ENCODE results near the gene PROP1. TPM values are rescaled to one million over a fixed set of nuclear protein-coding genes. Genes with fewer than 3 reads are reported as not detected.
"Not testable (repeated sequence)": the region's sequence is repeated elsewhere in the genome, so short reads cannot be mapped to it uniquely, and the experiment has no call there.

Gene PROP1
- total RNA-seq, result not detected in 2 replicates

- intact Hi-C loops (cut with micrococcal nuclease), result no loop called here
Observed at GRCh38 chr5:177995691-177996595, at the start of gene PROP1. PROP1 (minus strand) TSS chr5:177996242; CDS start chr5:177995933, 309 bp downstream.

GRCh38 chr5:178019379-178020030 lies 23.5 kb upstream of the PROP1 start:
- intact Hi-C loops (cut with micrococcal nuclease), result not testable (repeated sequence)

DNA sequence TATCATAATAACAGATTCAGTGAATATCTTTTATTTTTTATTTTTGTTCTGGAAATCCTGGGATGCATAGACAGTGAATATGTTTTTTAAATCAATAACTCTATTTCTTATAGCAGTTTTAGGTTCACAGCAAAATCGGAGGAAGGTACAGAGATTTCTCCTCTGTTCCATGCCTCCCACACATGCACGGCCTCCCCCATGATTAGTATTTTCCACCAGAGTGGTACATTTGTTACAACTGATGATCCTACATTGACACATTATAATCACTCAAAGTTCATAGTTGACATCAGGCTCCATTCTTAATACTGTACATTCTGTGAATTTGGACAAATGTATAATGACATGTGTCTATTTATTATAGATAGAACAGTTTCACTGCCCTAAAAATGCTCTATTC lies 16.7 kb upstream of the PROP1 start:
- intact Hi-C loops (cut with micrococcal nuclease), result not testable (repeated sequence)

DNA sequence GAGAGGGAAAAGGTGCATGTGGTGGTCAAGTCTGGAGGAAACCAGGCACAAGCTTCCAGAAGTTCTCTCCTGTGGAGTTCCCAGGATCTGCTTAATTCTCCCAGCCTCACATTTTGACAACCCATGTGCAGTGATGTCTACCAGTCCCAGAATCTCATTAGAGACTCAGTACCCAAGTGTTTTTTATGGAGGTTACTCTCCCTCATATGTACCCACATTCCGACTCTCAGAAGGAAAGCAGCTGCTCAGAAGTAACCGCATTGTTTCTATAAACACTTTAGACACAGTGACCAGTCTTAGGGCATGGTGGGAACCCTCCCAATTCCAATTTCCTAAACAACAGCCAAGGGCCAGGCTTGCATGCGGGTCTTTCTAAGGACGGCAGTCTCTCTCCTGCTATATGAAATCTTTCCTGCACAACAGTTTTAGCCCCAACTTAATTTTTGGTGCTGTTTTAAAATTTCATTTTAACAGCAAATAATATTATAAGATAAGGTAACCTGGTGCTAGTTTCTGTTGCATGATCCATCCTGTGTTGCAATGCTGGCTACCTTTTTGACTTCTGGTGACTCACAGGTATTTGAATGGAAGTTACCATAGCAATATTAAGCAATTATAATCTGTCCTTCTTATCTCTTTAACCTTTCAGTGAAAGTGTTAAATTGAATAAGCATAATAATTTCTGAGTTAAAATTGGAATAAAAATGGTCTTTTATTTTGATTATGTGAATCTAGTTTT lies 15.9 kb upstream of the PROP1 start:
- intact Hi-C loops (cut with micrococcal nuclease), result not testable (repeated sequence)

- intact Hi-C loops (cut with micrococcal nuclease), result not testable (repeated sequence)
Observed at GRCh38 chr5:178007272-178007671, 11.2 kb upstream of the PROP1 start.

DNA sequence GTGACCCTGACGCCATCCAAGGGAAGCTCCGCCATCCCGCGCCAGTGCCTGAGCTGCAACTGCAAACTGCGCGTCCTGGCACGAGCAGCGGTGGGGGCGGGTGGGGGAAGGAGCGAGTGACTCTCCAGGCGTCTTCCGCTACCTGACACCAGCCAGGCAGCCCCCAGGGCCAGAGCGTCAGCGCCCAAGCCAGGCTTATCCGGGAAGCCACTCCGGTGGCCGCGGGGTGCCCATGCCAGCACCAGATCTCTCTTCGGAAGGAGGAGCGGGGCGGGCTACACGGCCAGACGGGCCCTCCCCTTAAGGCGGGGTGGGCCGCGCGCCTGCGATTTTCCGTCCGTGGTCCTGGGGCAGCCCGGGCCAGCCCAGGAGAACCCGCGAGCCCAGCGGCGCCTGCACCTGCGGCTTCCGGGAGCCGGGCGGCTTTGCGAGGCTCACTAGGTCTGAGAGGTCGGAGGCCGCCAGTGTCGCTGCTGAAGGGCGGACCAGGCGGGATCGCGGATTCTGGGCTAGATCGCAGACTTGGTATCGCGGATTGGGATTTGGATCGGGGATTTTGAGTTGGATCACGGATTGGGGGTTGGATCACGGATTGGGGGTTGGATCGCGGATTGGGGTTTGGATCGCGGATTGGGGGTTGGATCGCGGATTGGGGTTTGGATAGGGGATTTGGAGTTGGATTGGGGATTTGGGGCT lies 10.6 kb upstream of the PROP1 start:
- intact Hi-C loops (cut with micrococcal nuclease), result not testable (repeated sequence)

- intact Hi-C loops (cut with micrococcal nuclease), result not testable (repeated sequence)
Observed at GRCh38 chr5:178006181-178006535, 10.1 kb upstream of the PROP1 start.

DNA sequence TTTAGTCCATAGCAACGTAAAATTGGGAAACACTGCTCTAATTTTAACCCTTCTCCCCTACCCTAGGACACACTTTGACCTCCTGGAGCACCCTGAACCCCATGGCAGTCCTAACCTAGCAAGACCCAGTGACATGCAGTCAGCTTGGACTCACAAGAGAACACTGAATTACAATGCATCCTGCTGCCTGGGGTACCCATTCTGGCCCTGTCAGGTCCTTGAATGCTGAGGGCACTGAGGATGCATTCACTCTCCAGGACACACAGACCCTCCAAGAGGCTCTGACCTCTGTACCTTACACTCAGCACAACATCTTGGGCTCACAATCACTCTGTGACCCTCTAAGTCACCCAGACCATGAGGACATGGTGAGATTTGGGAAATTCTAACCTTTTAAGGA lies 1.8 kb upstream of the PROP1 start:
- intact Hi-C loops (cut with micrococcal nuclease), result no loop called here

DNA sequence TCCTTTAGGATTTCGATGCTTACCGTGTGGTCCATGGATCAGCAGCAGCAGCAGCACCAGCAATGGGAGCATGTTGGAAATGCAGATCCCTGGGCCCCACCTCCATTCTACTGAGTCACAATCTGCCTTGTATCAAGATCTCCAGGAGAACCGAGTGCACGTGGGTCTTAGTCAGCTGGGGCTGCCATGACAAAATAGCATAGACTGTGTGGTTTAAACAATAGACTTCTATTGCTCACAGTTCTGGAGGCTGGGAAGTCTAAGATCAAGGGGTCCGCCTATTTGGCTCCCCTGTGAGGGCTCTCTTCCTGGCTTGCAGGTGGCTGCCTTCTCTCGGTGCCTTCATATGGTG lies 1.3 kb upstream of the PROP1 start:
- intact Hi-C loops (cut with micrococcal nuclease), result no loop called here

GRCh38 chr5:177996660-177997318 lies 747 bp upstream of the PROP1 start:
- intact Hi-C loops (cut with micrococcal nuclease), result no loop called here

- intact Hi-C loops (cut with micrococcal nuclease), result no loop called here
Observed at GRCh38 chr5:177994561-177995190, 1.4 kb downstream of the PROP1 start.

GRCh38 chr5:177994063-177994462 lies 2.0 kb downstream of the PROP1 start:
- intact Hi-C loops (cut with micrococcal nuclease), result no loop called here

- intact Hi-C loops (cut with micrococcal nuclease), result no loop called here
Observed at GRCh38 chr5:177992466-177992865, 3.6 kb downstream of the PROP1 start.

DNA sequence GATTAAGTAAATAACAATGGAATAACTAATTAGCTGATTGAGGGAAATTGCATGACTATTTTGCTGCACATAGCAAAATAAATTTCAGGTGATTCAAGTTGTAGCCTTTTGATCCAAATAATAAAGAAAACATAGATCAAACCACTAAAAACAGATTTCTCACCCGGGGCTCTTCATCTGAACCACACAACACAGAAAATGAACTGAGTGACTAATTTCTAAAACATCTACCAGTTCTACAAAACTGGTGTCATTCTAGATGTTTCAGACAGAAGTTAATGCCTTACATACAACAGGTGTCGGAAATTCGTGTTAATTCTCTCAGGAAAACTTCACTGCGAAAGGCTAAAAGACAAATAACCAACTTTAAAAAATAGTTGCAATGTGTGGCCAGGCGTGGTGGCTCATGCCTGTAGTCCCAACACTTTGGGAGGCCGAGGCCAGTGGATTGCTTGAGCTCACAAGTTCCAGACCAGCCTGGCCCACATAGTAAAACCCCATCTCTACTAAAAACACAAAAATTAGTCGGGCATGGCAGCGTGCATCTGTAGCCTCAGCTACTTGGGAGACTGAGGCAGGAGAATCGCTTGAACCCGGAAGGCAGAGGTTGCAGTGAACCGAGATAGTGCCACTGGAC lies 6.9 kb downstream of the PROP1 start:
- intact Hi-C loops (cut with micrococcal nuclease), result no loop called here

DNA sequence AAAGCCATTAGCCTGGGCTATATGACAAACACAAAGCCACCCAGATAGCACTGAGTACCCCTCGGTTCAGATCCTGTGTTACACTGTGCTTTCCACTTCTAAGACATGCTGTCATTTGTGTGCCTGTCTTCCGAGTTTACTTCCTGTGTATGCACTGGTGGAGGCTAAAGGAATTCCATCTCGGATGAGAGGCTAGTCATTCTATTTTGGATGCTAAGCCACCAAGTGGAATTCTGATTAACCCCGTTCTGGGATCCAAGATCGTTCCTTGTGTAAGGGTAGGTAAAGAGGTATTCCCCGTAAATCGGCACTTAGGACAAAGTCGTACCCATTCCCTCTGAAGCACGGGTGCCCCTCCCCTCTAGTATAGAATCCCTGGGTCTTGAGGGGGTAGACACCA lies 8.7 kb downstream of the PROP1 start:
- intact Hi-C loops (cut with micrococcal nuclease), result no loop called here

GRCh38 chr5:177985430-177986040 lies 10.5 kb downstream of the PROP1 start:
- intact Hi-C loops (cut with micrococcal nuclease), result no loop called here

DNA sequence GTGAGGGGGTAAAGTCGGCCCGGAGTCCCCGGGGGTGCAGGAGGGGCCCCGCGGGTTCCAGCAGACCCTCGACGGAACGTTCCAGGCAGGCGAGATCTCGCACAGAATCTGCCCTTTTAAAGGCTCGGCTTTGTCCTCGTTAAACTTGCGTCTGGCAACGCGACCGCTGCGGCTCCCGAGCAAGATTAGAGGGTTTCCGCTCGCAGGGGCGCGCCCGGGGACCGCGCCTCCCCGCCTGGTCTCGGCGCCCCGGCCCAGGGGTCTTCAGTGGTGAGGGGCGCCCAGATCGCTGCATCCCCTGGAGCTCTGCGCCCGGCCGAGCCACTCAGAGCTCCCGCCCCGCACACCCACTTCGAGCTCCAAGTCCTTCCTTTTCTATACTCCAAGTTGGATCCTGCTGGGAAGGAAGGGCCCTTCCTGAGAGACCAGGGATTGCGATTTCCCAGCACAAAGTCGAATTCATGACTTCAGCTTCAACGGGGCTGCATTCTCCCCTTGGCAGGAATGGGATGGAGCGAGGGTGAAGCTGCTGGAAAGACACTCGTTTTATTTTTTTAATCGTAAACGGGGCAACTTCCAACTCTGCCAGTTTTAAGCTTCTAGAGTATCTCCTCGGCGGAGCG lies 11.3 kb downstream of the PROP1 start:
- intact Hi-C loops (cut with micrococcal nuclease), result no loop called here

- intact Hi-C loops (cut with micrococcal nuclease), result loop anchor here (2.0 kb wide), 1 partner anchor 79 kb away; no protein-coding TSS in a partner anchor
Observed at GRCh38 chr5:177983763-177984583, 12.1 kb downstream of the PROP1 start.

Measured in T-helper 1 cell treated with Interleukin-12 subunit alpha and Interleukin-12 subunit beta and Interleukin-4 antibody, amounts not matched to agents 30 ng/mL and 1 ng/mL, for 36 hours (primary cell).